HG03457 (cell line): Measurements from ENCODE around the gene MYRFL.
"Not testable (repeated sequence)": the region's sequence is repeated elsewhere in the genome, so short reads cannot be mapped to it uniquely, and the experiment has no call there.

Experiments used
- ATAC-seq: cut with Tn5 transposase; IDR thresholded peaks from one replicate; pipeline ENCODE4 v1.9.1; 2021; ENCODE audit warnings: moderate number of reproducible peaks; ENCODE audit not compliant: unreplicated experiment

MYRFL gene

GRCh38 chr12:69981881-69982475 is 157.0 kb downstream of the MYRFL start:
- ATAC-seq: no peak

DNA sequence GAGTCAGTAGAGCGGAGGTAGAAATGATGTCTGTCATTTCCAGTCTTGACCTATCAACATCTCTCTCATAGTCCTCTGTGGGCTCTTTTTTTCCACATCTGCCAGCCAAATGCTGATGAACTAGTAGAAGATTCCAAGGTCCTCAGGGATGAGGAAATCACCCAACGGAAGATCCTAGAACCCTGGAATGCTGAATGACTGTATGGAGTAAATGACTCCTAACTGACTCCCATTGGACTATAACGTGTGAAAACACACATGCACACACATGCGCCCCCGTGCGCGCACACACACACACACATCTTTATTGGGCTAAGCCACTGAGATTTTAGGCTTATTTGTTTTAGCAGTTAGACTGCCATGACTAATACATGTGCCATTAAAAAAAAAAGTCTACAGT is 159.2 kb downstream of the MYRFL start:
- no peak for ATAC-seq

GRCh38 chr12:69985656-69986055 is 160.6 kb downstream of the MYRFL start:
- ATAC-seq: no peak

DNA sequence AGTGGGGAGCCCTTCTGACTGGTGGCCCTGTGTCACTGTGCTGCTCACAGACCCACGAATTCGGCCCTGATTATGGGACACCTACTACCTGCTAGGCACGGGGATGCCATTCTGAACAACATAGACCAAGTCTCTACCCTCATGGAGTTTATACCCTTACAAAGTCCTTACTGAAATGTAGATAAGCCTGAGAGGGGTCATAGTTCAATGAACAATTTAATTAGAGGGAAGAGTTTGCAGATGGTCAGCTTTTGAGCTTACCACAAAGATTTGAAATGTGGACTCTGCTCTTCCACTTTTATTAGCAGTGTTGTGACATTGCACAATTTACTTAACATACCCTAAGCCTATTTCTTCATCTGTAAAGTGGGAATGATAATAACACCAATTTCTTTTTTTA is 161.1 kb downstream of the MYRFL start:
- ATAC-seq: no peak

DNA sequence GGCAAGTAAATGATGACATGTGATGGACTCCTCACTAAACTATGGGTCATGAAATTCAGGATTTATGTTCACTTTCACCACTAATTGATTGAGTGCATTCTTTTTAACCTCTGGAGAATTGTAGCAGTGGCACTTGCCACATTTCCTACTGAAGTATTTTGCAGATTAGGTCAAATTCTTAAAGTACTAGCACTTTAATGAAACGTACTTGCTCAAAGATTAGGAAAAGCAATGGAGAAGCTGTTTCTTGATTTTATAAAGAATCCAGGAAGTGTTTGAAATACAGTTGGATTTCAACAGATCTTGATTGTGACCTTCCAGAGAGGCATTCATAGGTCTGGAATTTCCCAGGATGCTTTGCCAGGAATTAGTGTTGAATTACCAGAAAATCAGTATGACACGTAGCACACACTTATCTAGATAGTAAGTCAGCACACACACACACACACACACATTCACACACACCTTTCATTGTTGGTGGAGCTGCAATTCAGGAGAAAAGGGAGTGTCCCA is 162.6 kb downstream of the MYRFL start:
- no peak for ATAC-seq

DNA sequence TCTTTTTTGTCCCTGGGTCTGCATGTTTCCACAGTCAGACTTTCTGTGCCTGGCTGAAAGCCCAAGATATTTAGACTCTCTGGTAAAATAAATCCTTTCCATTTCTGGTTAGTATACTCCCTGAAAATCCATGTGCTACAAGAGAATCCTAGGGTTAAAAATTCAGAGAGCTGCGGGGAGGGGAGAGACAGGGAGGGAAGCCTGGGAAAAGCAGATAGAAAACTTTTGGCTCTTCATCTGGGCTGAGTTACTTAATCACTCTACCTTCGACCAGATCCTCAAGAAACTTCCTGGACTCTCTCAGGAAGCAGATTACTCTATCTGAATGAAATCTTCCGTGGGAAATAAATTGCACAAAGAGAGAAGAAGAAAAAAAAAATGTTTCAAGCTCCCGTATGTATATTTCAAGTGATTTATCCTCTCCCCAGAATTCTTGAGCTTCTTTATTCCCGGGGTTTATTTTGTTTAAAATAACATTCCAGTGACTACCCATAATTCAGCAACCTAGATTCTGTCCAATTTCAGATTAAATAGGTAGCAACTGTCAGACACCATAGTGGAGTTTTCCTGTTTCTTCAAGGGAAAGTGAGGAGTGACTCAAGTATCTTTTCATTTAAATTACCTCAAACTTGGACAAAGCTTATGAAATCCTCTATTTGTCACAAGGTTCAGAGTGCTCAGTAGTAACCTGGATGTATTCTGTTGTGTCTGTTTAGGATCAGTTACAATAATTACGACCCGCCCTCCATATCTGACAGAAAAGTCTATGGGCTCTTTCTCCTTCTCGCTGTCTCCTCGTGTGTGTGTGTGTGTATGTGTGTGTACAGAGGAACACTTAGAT is 163.7 kb downstream of the MYRFL start:
- ATAC-seq: no peak

- no peak for ATAC-seq
These were observed 166.8 kb downstream of the MYRFL start for GRCh38 chr12:69991690-69992288.

DNA sequence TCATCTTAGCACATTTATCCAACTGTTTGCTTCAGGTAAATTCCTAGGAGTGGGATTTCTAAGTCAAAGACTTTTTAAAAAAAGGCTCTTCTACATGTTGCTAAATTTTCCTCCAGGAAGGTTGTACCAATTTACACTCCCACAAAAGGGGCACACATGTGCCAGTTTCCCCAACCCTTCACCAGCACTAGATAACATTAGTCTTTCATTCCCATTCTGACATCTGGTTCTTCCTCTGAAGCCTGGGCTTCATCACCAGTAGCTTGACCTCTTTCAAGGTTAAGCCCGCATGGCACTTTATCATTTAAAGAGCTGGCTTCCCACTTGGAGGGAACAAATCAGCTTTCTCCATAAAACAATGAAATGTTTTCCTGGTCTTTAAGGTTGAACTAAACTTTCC is 168.4 kb downstream of the MYRFL start:
- no peak for ATAC-seq

- ATAC-seq: not testable (repeated sequence)
These were observed 169.1 kb downstream of the MYRFL start for GRCh38 chr12:69994086-69994485.

GRCh38 chr12:69994724-69995173 is 169.7 kb downstream of the MYRFL start:
- ATAC-seq: no peak

DNA sequence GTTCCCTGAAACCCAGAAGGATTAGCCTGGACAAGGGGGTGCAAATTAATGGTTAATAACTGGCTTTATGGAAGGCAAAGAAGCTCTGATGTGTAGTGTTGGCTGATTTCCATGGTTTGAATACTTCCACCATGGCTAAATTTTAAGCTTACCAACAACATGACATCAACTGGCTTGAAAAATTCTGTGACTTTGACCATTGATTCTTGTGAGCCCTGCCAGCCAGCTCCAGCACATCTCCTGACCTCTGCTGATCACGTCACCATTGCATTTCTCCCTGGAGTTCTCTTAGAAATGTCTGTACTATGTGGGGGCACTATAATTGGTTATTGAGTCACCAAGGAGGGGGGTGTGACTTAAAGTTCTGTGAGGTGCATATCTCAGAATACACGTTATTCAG is 171.2 kb downstream of the MYRFL start:
- ATAC-seq: no peak

- no peak for ATAC-seq
These were observed 171.7 kb downstream of the MYRFL start for GRCh38 chr12:69996722-69997121.

- ATAC-seq: no peak
These were observed 173.0 kb downstream of the MYRFL start for GRCh38 chr12:69998011-69998410.

DNA sequence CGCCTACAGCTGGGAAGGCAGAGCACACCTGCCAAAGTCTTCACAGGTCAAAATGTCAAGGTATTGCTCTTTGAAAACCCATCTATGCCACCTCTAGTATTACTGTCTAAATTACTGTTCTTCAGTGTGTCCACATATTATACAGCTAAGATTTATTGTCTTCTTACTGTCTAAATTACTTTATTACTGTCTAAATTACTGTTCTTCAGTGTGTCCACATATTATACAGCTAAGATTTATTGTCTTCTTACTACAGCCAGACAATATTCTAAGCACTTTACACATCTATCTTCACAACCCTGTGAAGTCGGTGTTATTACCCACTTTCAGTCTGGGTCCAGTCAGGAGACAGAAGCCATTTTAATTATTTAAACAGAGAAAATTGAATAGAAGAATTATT is 173.9 kb downstream of the MYRFL start:
- ATAC-seq: no peak

GRCh38 chr12:69999561-69999960 is 174.5 kb downstream of the MYRFL start:
- ATAC-seq: no peak

- ATAC-seq: no peak
These were observed 177.3 kb downstream of the MYRFL start for GRCh38 chr12:70002097-70002911.

DNA sequence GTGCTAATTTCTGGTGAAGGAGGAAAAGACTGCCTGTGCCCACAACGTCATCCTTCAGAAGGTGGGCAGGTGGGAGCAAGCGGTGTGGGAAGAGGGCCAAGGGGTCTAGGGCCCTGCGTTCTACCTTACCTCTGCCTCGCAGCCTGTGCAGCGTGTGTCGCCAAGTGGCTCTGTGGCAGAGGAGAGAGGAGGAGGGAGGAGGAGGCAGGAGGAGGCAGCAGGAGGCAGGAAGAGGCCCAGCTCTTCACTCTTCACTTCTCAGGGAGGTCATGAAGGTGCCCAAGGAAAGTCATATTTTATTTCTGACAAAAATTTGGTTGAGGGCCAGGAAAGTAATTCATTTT is 177.9 kb downstream of the MYRFL start:
- ATAC-seq: no peak

DNA sequence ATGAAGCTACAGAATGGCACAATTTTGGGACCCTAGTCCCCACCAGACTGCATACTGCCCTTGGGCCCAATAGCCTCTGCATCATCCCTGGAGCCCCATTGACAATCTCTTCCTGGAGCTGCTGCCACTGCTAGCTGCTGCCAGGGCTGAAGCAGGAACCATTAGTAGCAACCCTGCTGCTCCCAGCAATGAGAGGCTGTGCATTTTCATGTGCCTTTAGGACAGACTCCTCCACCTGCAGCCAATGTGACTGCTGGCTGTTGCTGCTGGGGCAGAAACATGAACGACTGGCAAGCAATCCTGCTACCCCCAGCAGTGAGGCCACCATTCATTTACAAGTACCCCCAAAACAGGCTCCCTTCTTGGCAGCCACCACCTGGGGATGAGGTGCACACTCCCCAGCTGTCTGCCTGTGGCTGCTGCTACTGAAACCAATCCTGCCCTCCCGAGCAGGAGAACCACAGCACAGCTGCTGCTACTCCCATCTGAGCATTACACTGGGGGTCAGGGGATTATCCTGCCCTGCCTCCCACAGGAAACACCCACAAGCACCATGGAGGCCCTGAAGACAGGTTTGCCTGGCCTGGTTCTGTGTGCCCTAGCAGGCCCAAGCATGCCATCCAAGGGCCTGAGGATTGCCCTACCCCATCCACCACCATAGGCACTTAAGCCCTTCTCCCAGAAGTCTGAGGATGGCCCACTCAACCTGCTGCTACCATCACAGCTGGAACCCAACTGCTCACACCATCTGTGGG is 181.0 kb downstream of the MYRFL start:
- no peak for ATAC-seq

- no peak for ATAC-seq
These were observed 181.6 kb downstream of the MYRFL start for GRCh38 chr12:70006619-70006973.

DNA sequence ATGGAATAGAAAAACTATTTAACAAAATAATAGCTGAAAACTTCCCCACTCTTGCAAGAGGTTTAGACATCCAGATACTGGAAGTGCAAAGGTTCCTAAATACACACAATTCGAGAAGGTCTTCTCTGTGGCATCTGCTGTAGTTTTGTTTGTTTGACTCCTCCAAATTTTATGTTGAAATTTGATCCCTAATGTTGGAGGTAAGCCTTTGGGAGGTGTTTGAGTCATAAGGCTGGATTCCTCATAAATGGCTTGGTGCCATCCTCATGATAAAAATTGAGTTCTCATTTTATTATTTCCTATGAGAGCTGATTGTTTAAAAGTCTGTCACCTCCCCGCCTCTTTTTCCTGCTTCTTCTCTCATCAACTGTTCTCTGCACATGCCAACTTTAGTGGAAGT is 182.7 kb downstream of the MYRFL start:
- no peak for ATAC-seq
